Fibroblast of the aortic adventitia (primary cell): ENCODE results near the gene ZBTB16. TPM values are rescaled to one million over a fixed set of nuclear protein-coding genes. Genes with fewer than 3 reads are reported as not detected.

Source experiments
- DNase-seq: peaks from one replicate; pipeline ENCODE4 v3.0.0-alpha.2; 2010; ENCODE audit warnings: low read depth
- H3K4me3 ChIP-seq: 2 replicates; pipeline ENCODE4 v1.5.1; 2011; ENCODE audit warnings: low read depth, mild to moderate bottlenecking, control low read depth, low read length, moderate library complexity
- total RNA-seq: library from RNA; depleted of rRNA; stranded (reverse); fragments of >200 nt; gene quantifications from 2 replicates; pipeline ENCODE4 v1.2.3, GENCODE V29; 2012; ENCODE audit warnings: low replicate concordance
- TF ChIP-seq, protein P1 (sequence below): IDR thresholded peaks from 2 replicates; pipeline ENCODE4 v1.5.1; 2011; ENCODE audit warnings: mild to moderate bottlenecking, low read length, control low read depth, inconsistent platforms; ENCODE audit not compliant: insufficient read depth

Gene ZBTB16
- total RNA-seq, 1 donor, result 0.27 TPM

- H3K4me3 ChIP-seq, result no peak overlapping the region
- peak; percentile 3 for DNase-seq
- TF ChIP-seq, protein P1, sequence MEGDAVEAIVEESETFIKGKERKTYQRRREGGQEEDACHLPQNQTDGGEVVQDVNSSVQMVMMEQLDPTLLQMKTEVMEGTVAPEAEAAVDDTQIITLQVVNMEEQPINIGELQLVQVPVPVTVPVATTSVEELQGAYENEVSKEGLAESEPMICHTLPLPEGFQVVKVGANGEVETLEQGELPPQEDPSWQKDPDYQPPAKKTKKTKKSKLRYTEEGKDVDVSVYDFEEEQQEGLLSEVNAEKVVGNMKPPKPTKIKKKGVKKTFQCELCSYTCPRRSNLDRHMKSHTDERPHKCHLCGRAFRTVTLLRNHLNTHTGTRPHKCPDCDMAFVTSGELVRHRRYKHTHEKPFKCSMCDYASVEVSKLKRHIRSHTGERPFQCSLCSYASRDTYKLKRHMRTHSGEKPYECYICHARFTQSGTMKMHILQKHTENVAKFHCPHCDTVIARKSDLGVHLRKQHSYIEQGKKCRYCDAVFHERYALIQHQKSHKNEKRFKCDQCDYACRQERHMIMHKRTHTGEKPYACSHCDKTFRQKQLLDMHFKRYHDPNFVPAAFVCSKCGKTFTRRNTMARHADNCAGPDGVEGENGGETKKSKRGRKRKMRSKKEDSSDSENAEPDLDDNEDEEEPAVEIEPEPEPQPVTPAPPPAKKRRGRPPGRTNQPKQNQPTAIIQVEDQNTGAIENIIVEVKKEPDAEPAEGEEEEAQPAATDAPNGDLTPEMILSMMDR, result no peak
Observed at GRCh38 chr11:114166362-114166761, 106.9 kb downstream of the ZBTB16 start.

- TF ChIP-seq, protein P1, result no peak
- peak; percentile 94 for DNase-seq
- no peak overlapping the region for H3K4me3 ChIP-seq
Observed at GRCh38 chr11:114166897-114167323, 107.4 kb downstream of the ZBTB16 start.

DNA sequence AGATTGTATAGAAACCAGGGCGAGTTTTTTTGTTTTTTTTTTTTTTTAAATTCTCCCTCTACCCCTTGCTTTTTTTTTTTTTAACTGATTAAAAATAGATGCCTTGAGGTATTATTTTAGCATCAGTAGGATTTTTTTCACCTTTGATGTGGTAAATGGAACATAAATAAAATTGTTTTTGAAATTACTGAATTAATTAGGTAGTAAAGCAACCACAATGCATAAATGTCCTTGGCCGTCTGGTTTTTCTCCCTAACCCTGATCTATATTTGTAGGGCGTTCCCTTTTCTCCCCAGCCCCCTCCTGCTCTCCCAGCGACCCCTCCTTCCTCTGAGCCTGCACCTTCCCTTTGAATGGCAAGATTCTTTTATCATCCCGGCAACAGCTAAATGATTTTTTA is 107.8 kb downstream of the ZBTB16 start:
- DNase-seq, result no peak
- TF ChIP-seq, protein P1, result no peak
- no peak overlapping the region for H3K4me3 ChIP-seq

DNA sequence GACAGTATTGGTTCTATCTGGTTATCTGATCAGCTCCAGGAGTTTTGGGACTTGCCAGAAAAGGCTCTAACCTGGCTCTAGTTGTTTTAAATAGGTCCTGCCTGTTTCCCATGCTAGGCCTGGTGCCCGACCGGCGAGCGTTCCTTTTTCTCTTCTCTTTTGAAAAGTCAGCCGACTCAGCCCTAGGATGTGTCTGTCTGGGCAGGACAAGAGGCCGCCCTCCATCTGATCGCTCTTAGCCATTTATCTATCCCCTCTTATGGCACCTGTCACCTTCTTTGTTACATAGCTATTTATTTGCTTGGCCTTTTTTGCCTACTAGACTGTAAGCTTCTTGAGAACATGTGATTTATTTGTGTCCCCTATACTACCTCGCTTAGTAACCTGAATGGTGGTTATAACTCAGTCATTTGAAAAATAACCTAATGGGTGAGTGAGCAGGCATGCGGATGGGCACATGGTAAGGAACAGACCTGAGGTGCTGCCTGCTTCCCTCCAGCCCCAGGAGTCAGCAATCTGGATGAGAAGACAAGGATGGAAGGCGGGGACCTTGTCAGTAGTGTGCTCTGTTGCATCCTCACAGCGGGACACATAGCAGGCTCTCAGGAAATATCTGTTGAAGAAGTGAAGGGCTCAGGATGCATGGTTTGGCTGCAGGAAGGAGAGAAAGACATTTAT is 108.4 kb downstream of the ZBTB16 start:
- H3K4me3 ChIP-seq, result no peak overlapping the region
- TF ChIP-seq, protein P1, result no peak
- no peak for DNase-seq

GRCh38 chr11:114168691-114169090 is 109.2 kb downstream of the ZBTB16 start:
- H3K4me3 ChIP-seq, result no peak overlapping the region
- TF ChIP-seq, protein P1, result no peak
- DNase-seq, result no peak

DNA sequence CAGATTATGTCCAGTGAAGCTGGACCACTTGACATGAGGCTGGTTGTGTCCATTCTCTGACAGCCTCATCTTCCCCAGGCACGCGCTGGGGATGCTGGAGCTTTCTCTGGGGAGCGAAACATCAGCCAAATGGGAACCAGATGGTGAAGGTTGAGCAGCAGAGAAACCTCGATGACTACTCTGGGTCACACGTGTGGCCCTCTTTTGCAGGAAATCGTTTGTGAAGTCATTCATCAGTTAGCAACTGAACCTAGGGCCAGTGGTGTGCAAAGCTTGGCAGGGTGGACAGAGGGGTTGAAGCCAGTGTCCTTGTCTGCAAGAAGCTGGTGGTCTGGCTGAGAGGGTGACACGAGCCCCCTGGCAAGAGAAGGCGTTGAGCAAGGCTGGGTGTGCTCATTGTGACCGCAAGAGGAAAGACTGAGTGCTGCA is 109.8 kb downstream of the ZBTB16 start:
- no peak for DNase-seq
- TF ChIP-seq, protein P1, result no peak

DNA sequence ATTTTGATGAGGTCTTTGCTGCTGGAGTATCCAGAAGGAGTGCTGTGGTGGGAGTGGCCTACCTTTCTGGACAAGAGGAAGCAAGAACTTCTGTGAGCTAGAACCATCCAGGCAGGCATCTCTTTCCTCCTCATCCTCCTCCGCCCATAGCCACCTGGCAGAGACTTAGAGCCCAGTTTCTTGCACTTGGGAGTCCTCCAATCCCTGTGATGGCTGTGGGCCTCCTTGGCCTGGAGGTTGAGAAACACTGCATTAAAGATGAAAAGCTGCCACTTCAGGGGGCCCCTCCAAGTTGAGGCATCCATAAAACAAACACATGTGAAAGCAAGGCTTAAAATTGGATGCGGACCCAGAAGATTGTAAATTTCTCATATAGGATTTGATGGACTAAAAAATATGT is 110.3 kb downstream of the ZBTB16 start:
- TF ChIP-seq, protein P1, result no peak
- no peak overlapping the region for H3K4me3 ChIP-seq
- no peak for DNase-seq

More for the DNA sequence above, 109.8 kb downstream of the ZBTB16 start:
- H3K4me3 ChIP-seq, result no peak overlapping the region
